WTC11 (cell line): ENCODE data around the gene IL4I1.
"Not testable (repeated sequence)": the region's sequence is repeated elsewhere in the genome, so short reads cannot be mapped to it uniquely, and the experiment has no call there.

Experiments used
- MXD4 ChIP-seq: fragments of 250-450 bp; sonication (Bioruptor Pico); IDR thresholded peaks from 2 replicates; pipeline ENCODE4 v1.8.0; 2021; ENCODE audit warnings: mild to moderate bottlenecking, moderate library complexity, borderline replicate concordance
- ZBTB21 ChIP-seq: sonication (generic); formaldehyde crosslinking; IDR thresholded peaks from 2 replicates; pipeline ENCODE4 v1.8.1; 2023; ENCODE audit warnings: mild to moderate bottlenecking, missing genetic modification reagents, borderline replicate concordance
- TF ChIP-seq, protein P1 (sequence below): sonication (generic); formaldehyde crosslinking; IDR thresholded peaks from 2 replicates; pipeline ENCODE4 v1.8.0; 2022; ENCODE audit warnings: mild to moderate bottlenecking, missing genetic modification reagents
- TF ChIP-seq, protein P2 (sequence below): sonication (generic); formaldehyde crosslinking; IDR thresholded peaks from 2 replicates; pipeline ENCODE4 v1.8.1; 2023; ENCODE audit warnings: mild to moderate bottlenecking, missing genetic modification reagents, moderate library complexity

DNA sequence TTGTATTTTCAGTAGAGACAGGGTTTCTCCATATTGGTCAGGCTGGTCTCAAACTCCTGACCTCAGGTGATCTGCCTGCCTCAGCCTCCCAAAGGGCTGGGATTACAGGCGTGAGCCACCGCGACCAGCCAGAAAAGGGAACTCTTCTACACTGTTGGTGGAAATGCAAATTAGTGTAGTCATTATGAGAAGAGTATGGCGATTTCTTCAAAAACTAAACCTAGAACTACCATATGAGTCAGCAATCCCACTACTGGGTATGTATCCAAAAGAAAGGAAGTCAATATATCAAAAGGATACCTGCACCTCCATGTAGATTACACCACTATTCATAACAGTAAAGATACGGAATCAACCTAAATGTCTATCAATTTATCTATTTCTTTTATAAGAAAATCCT, 47.9 kb upstream of the IL4I1 start:
- TF ChIP-seq, protein P1, sequence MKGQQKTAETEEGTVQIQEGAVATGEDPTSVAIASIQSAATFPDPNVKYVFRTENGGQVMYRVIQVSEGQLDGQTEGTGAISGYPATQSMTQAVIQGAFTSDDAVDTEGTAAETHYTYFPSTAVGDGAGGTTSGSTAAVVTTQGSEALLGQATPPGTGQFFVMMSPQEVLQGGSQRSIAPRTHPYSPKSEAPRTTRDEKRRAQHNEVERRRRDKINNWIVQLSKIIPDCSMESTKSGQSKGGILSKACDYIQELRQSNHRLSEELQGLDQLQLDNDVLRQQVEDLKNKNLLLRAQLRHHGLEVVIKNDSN: not testable (repeated sequence)
- TF ChIP-seq MXD4; ZBTB21 (CRISPR knock-in tag): not testable (repeated sequence)
- TF ChIP-seq, protein P2, sequence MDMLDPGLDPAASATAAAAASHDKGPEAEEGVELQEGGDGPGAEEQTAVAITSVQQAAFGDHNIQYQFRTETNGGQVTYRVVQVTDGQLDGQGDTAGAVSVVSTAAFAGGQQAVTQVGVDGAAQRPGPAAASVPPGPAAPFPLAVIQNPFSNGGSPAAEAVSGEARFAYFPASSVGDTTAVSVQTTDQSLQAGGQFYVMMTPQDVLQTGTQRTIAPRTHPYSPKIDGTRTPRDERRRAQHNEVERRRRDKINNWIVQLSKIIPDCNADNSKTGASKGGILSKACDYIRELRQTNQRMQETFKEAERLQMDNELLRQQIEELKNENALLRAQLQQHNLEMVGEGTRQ (CRISPR knock-in tag): not testable (repeated sequence)
